Natural killer cell (primary cell): ENCODE measurements around the gene SLC17A9. TPM values are rescaled to one million over a fixed set of nuclear protein-coding genes. Genes with fewer than 3 reads are reported as not detected.

Experiments used
- ATAC-seq, 3 donors: fragments of 150-1000 bp in 2 of 3; fragments of 200-7000 bp in 1 of 3; cut with Tn5 transposase; 1 replicate in 1 of 3; 2 replicates in 2 of 3; pipeline ENCODE4 v1.10.0; 2021; ENCODE audit warnings: mild to moderate bottlenecking in 2 of 3, moderate library complexity in 2 of 3
- DNase-seq, 2 donors: peaks; one replicate each; pipeline versions ENCODE4 v3.0.0 to v3.0.0-alpha.2; 2013 to 2021; ENCODE audit warnings: mixed read lengths in 1 of 2
- H3K27ac ChIP-seq: one replicate; pipeline ENCODE4 v1.5.1; 2013; ENCODE audit warnings: mild to moderate bottlenecking, low read length
- H3K27me3 ChIP-seq: one replicate; pipeline ENCODE4 v1.6.1; 2013; ENCODE audit warnings: low read length; ENCODE audit not compliant: control insufficient read depth, insufficient read depth
- H3K36me3 ChIP-seq: one replicate; pipeline ENCODE4 v1.6.1; 2013; ENCODE audit warnings: low read length; ENCODE audit not compliant: control insufficient read depth, insufficient read depth
- H3K4me1 ChIP-seq: one replicate; pipeline ENCODE4 v1.6.1; 2013; ENCODE audit warnings: low read length; ENCODE audit not compliant: control insufficient read depth, insufficient read depth
- H3K4me3 ChIP-seq: one replicate; pipeline ENCODE4 v1.5.1; 2013; ENCODE audit warnings: low read length
- H3K9me3 ChIP-seq: one replicate; pipeline ENCODE4 v1.6.1; 2013; ENCODE audit warnings: low read length; ENCODE audit not compliant: control insufficient read depth, insufficient read depth
- H3K27ac Mint-ChIP-seq, 2 donors: one replicate each; pipeline ENCODE4 v1.8.0; 2022; ENCODE audit warnings: mild to moderate bottlenecking in 2 of 2, mixed read lengths in 2 of 2, moderate library complexity in 1 of 2
- H3K27me3 Mint-ChIP-seq, 2 donors: one replicate each; pipeline ENCODE4 v1.8.0; 2022; ENCODE audit warnings: low read depth in 2 of 2, mixed read lengths in 2 of 2
- H3K36me3 Mint-ChIP-seq: one replicate; pipeline ENCODE4 v1.8.0; 2022; ENCODE audit warnings: mixed read lengths
- H3K4me1 Mint-ChIP-seq, 2 donors: one replicate each; pipeline ENCODE4 v1.8.0; 2022; ENCODE audit warnings: mixed read lengths in 2 of 2
- H3K4me3 Mint-ChIP-seq: one replicate; pipeline ENCODE4 v1.8.0; 2022; ENCODE audit warnings: mild to moderate bottlenecking, moderate library complexity, mixed read lengths
- H3K9me3 Mint-ChIP-seq, 2 donors: one replicate each; pipeline ENCODE4 v1.8.0; 2022; ENCODE audit warnings: mixed read lengths in 2 of 2
- CTCF ChIP-seq: fragments of 200-600 bp; IDR thresholded peaks from one replicate; pipeline ENCODE4 v1.8.0; 2022; ENCODE audit warnings: antibody characterized with exemption
- WGBS: methylation state at CpG from one replicate; pipeline ENCODE4 v1.1.7; 2013; ENCODE audit warnings: missing lambda C conversion rate; ENCODE audit not compliant: insufficient coverage; 5-methylcytosine and 5-hydroxymethylcytosine counted together
- intact Hi-C: fragments of 100-400 bp; cut with micrococcal nuclease; formaldehyde crosslinking; loops from one replicate; pipeline ENCODE4 v1.14.2; 2022
- total RNA-seq, 4 donors: library from RNA; stranded (reverse); fragments of 120-200 nt in 1 of 4; gene quantifications; one replicate each; pipeline versions ENCODE4 v1.2.3 to v1.2.4, GENCODE V29; 2013 to 2022

Gene SLC17A9
- total RNA-seq, 3 donors from 2014 or later (not counting 1 experiment from before 2014, with no cell fraction given), result 22.3 to 24.0 (median 23.8) TPM

GRCh38 chr20:62979876-62980373 is 27.4 kb downstream of the SLC17A9 start:
- Mint-ChIP-seq H3K4me3 (no peak overlapping the region), H3K9me3 (no peaks in the 10 kb centered on the region), H3K36me3 (no peaks in the 10 kb centered on the region), H3K27ac (no peak overlapping the region), H3K27me3 (peaks cover 26 to 48% of the 10 kb centered on the region in 2 donors), H3K4me1 (peaks cover 30 to 52% of the 10 kb centered on the region in 2 donors)
- peaks cover 52% of the 10 kb centered on the region for H3K27me3 ChIP-seq
- no peak for DNase-seq
- no peak for ATAC-seq
- H3K9me3 ChIP-seq, result no peaks in the 10 kb centered on the region
- WGBS, result 11% methylated on average over 19 of the region's 19 CpGs
- H3K4me1 ChIP-seq, result peaks cover 63% of the 10 kb centered on the region
- no peak overlapping the region for H3K27ac ChIP-seq
- H3K4me3 ChIP-seq, result no peak overlapping the region
- H3K36me3 ChIP-seq, result no peaks in the 10 kb centered on the region
- TF ChIP-seq CTCF, result no peak
- intact Hi-C loops, result no loop called here

GRCh38 chr20:62980380-62980960 is 28.0 kb downstream of the SLC17A9 start:
- ATAC-seq, result no peak
- Mint-ChIP-seq H3K27ac (no peak overlapping the region), H3K4me3 (peak overlapping the region; percentile 13), H3K27me3 (peaks cover 27 to 47% of the 10 kb centered on the region in 2 donors), H3K36me3 (no peaks in the 10 kb centered on the region), H3K4me1 (peaks cover 30 to 52% of the 10 kb centered on the region in 2 donors), H3K9me3 (no peaks in the 10 kb centered on the region)
- H3K4me1 ChIP-seq, result peaks cover 63% of the 10 kb centered on the region
- 14% methylated on average over 18 of the region's 19 CpGs for WGBS
- H3K36me3 ChIP-seq, result no peaks in the 10 kb centered on the region
- no peak for TF ChIP-seq CTCF
- no peak overlapping the region for H3K4me3 ChIP-seq
- H3K9me3 ChIP-seq, result no peaks in the 10 kb centered on the region
- intact Hi-C loops, result no loop called here
- DNase-seq, result no peak
- peaks cover 47% of the 10 kb centered on the region for H3K27me3 ChIP-seq
- H3K27ac ChIP-seq, result no peak overlapping the region

DNA sequence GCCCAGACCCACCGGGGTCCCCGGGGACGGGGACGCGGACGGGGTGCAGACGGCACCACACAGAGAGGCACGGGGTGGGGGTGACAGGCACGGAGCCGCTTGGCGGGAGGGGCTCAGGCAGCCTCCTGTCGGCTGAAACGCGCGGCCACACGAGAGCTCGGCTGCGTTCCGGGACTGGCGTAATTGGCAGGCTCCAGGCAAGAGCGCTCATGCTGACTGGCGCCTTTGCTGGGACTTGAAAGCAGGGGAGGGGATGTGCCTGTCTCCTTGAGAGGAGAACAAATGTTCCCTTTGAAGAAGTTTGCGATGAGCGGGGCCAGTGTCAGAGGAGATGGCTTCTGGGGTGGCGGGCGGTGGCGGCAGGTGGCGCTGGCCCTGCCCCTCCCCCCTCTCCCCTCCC is 28.5 kb downstream of the SLC17A9 start:
- no peak overlapping the region for H3K4me3 ChIP-seq
- intact Hi-C loops, result no loop called here
- TF ChIP-seq CTCF, result no peak
- WGBS, result 3% methylated on average over 23 of the region's 28 CpGs
- peak in 2 of 3 donors; percentile 30 to 42 for ATAC-seq
- H3K9me3 ChIP-seq, result no peaks in the 10 kb centered on the region
- peaks cover 63% of the 10 kb centered on the region for H3K4me1 ChIP-seq
- Mint-ChIP-seq H3K4me3 (peak overlapping the region; percentile 45), H3K36me3 (no peaks in the 10 kb centered on the region), H3K4me1 (peaks cover 30 to 53% of the 10 kb centered on the region in 2 donors), H3K9me3 (no peaks in the 10 kb centered on the region), H3K27me3 (peaks cover 27 to 47% of the 10 kb centered on the region in 2 donors), H3K27ac (no peak overlapping the region)
- no peak overlapping the region for H3K27ac ChIP-seq
- H3K36me3 ChIP-seq, result no peaks in the 10 kb centered on the region
- peaks cover 44% of the 10 kb centered on the region for H3K27me3 ChIP-seq
- DNase-seq, result peak in 1 of 2 donors; percentile 79
